Endometrium (tissue), 2 donors: ENCODE measurements around the gene GRM7.

ENCODE experiments used
- FAIRE-seq: peaks from 2 replicates; lab custom pipeline; 2012; peaks lifted over from hg19 to GRCh38; lab: Jason Lieb, UNC
- donor health status: control.
- donor health status: control.

GRM7 gene

GRCh38 chr3:7307410-7307809, 446.5 kb downstream of the GRM7 start:
- no peak for FAIRE-seq

- peak; percentile 93 for FAIRE-seq
Measured at GRCh38 chr3:7309641-7310102, 448.8 kb downstream of the GRM7 start.

- no peak for FAIRE-seq
Measured at GRCh38 chr3:7315037-7315436, 454.1 kb downstream of the GRM7 start.

- FAIRE-seq = peak; percentile 96
Measured at GRCh38 chr3:7322957-7323669, 462.2 kb downstream of the GRM7 start.

- no peak for FAIRE-seq
Measured at GRCh38 chr3:7328339-7328738, 467.4 kb downstream of the GRM7 start.

- FAIRE-seq = no peak
Measured at GRCh38 chr3:7332696-7333095, 471.8 kb downstream of the GRM7 start.

GRCh38 chr3:7333125-7333524, 472.2 kb downstream of the GRM7 start:
- no peak for FAIRE-seq

GRCh38 chr3:7340795-7341194, 479.9 kb downstream of the GRM7 start:
- no peak for FAIRE-seq

GRCh38 chr3:7346364-7346763, 485.4 kb downstream of the GRM7 start:
- no peak for FAIRE-seq

- no peak for FAIRE-seq
Measured at GRCh38 chr3:7357101-7357500, 496.2 kb downstream of the GRM7 start.

GRCh38 chr3:7367968-7368367, 507.1 kb downstream of the GRM7 start:
- FAIRE-seq = no peak

- FAIRE-seq = no peak
Measured at GRCh38 chr3:7368597-7368996, 507.7 kb downstream of the GRM7 start.

- no peak for FAIRE-seq
Measured at GRCh38 chr3:7371693-7372572, 511.0 kb downstream of the GRM7 start.

GRCh38 chr3:7377103-7377502, 516.2 kb downstream of the GRM7 start:
- FAIRE-seq = no peak

- no peak for FAIRE-seq
Measured at GRCh38 chr3:7381741-7382140, 520.8 kb downstream of the GRM7 start.

GRCh38 chr3:7382293-7383010, 521.5 kb downstream of the GRM7 start:
- peak; percentile 99 for FAIRE-seq

- FAIRE-seq = no peak
Measured at GRCh38 chr3:7385635-7386034, 524.7 kb downstream of the GRM7 start.

- FAIRE-seq = no peak
Measured at GRCh38 chr3:7388026-7388425, 527.1 kb downstream of the GRM7 start.

- no peak for FAIRE-seq
Measured at GRCh38 chr3:7392206-7392605, 531.3 kb downstream of the GRM7 start.

- FAIRE-seq = no peak
Measured at GRCh38 chr3:7393944-7394605, 533.2 kb downstream of the GRM7 start.

- no peak for FAIRE-seq
Measured at GRCh38 chr3:7396534-7396933, 535.6 kb downstream of the GRM7 start.

- FAIRE-seq = no peak
Measured at GRCh38 chr3:7397097-7397496, 536.2 kb downstream of the GRM7 start.
